NCI-H2227 treated with DMSO at 0.1 percent for 48 hours (cell line): ENCODE results near the gene SMIM21.

Experiments used
- DNase-seq: peaks from one replicate; lab custom pipeline; 2025; lab: John Stamatoyannopoulos, UW

Gene SMIM21

DNA sequence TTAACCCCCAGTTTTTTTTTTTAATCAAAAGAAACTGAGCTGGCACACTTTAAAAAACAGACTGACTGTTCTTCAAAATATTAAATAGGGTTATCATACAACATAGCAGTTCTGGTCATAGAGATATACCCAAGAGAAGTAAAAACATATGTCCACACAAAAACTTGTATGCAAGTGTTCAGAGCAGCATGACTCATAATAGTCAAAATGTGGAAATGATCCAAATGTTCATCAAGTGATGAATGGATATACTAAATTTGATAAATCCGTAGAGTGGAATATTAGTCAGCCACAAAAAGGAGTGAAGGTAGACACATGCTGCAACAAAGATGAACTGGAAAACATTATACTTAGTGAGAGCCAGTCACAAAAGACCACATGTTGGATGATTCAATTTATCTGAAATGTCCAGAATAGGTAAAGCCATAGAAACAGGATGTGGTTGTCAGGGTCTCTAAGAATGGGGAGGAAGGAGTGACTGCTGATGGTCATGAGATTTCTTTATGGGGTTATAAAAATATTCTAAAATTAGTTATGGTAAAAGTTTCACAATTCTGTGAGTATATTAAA lies 5.1 kb downstream of the SMIM21 start:
- no peak for DNase-seq

DNA sequence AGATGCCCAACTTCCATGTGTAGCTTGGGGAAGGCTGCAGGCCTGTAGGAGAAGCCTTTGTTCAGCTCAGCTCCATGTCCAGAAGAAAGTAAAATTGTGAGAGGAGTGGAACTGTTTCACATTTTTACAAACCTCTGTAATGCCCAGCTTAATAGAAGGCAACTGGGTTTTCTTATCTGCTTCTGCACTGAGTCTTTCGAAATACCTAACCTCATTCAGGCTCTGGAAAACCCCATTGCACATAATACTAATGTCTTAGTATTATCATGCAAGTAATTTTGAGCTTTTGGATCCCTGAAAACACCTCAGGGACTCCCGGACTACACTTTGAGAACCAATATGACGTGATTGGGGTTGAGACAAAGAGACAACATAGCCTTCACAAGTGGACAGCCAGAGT lies 5.8 kb downstream of the SMIM21 start:
- no peak for DNase-seq

DNA sequence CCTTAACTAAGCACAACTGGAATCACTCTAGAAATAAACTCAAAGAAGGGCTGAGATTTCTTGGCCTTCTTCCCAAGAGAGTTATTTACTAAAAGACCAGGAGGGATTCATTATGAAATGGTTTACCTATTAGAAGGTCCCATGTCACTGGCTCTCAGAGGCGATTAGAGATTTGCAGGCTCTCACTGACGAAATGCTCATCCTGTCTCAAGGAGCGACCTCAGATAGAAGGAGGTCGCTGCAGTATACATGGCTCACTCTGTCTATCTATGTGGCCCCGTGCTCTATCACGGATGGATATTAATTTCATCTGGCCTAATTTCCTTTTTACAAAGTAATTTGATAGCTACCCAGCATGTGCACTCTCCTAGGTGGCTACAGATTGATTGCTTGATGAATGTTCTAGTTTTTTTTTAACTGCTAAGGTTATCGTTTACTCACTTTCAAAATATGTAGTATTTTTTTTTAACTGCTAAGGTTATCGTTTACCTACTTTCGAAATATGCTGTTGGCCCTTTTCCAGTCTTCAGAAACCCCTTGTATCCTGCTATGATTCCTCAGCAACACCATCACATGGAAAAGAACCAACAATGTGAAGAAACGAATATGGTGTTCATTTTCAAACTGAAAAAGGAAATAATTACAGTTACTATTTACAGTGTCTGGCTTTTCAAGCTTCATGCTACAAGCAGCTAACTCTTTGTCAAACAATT lies 9.1 kb downstream of the SMIM21 start:
- peak; percentile 18 for DNase-seq

DNA sequence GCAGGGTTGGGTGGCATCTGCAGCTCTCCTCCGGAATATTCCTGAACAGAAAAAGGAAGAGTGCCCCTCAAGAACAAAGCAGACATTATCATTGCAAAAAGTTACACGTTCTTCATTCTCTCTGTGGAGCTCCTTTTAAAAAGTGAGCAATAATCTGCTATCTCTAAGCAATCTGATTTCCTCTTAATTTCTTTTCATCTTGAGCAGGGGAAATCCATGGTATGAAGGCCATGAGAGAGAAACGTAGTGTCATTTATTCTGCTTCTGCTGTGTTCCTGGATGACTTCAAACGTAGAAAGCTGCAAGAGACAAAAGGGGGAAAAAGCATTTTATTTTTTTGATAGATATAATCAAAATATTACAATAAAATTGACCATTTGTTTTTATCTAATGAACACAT lies 16.9 kb downstream of the SMIM21 start:
- no peak for DNase-seq

DNA sequence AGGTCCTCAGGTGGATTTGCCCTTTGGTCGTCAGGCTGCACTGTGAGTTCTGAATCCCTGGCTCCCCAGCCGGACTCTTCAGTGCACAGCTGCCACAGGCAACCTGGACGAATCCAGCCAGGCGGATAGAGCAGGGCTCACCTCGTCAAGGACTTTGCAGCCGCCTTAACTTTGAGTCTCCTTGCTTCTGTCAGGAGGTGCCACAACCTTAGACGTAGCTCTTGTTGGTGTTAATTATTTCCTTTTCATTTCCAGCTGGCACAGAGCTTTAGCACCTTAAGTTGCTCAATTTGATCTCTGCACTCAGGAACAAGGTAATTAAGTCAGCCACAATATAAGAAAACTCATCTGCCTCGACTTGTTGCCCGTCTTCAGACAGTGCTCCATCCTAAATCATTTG lies 17.7 kb downstream of the SMIM21 start:
- DNase-seq, result no peak

DNA sequence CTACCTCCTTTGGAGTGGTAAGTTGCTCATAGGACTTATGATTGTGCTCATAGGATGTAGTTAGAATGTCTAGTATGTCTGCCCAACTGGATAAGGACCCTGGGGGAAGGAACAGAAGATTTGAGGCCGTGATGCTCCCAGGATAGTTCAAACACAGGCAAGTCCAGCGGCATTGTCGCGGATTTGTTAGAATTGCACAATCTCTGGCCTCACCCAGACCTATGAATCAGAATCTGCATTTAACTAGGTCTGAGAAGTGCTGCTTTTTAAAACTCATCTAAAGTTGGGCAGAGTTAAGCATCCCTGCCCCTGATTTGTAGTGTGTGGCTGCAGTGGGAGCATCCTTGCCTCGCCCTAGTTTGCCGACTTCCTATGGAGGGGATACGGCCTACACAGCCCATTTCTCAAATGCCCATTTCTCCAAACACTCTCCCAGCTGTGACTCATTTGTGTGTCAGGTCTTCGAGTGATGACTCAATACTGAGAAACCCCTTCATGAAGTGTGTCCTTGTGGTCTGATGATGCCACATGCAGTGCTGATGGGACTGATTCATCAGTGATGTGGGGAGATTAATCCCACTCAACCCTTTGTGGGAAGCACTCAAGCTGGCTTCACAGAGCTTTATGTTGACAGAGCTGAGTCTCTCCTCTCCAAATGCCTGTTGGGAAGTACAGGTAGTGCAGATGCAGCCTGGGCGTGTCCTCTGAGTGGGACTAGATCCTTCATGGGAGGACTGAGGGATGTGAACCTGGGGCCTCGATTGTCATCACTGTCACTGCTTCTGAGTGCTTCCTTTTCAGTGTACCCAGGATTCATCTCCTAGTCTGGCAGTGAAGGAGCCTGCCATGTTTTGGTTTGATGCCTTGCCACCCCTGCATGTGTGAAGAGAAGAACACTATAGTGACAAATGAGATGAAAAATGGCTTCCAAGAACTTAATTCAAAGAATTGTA lies 18.7 kb downstream of the SMIM21 start:
- DNase-seq, result no peak

DNA sequence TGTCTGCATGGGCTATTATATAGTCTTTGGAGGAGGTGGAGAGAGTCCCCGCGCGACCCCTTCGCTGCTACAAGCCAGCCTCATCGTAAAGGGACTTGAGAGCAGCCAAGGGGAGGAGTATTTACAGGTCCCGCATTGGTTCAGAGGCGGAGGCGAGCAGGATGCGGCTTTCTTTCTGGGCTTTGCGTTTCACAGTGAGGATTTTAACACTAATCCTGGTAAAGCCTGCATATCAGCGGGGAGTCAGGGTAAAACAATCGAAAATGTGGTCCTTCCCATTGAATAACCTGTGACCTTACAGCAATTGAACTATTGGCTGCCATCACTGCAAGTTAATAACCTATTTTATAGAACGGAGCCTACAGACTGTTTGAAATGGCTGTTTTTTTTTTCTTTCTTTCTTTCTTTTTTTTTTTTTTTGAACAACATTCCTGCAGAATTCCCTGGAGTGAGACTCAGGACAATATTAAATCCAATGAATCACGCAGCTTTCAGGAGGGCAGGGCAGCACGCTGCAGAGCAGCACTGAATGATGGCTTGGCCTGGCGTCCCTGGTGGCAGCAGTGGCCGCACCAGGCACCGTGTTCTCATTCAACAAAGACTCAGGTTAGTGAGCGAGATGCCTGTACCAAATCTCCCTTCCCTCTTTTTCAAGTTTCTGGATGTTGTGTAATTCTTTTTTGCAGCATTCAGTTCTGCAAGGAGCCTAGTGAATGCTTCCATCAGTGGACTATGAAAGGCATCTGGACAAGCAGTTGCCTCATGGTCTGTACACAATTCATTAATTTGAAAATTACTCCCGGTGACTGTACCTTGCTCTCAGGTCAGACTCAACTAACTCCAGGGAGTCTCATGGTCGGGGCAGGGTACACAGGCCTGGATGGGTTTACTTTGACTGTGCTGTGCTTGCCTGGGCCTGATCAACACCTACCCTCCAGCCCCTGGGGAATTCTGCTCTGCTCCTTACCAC lies 19.8 kb downstream of the SMIM21 start:
- peak; percentile 30 for DNase-seq

DNA sequence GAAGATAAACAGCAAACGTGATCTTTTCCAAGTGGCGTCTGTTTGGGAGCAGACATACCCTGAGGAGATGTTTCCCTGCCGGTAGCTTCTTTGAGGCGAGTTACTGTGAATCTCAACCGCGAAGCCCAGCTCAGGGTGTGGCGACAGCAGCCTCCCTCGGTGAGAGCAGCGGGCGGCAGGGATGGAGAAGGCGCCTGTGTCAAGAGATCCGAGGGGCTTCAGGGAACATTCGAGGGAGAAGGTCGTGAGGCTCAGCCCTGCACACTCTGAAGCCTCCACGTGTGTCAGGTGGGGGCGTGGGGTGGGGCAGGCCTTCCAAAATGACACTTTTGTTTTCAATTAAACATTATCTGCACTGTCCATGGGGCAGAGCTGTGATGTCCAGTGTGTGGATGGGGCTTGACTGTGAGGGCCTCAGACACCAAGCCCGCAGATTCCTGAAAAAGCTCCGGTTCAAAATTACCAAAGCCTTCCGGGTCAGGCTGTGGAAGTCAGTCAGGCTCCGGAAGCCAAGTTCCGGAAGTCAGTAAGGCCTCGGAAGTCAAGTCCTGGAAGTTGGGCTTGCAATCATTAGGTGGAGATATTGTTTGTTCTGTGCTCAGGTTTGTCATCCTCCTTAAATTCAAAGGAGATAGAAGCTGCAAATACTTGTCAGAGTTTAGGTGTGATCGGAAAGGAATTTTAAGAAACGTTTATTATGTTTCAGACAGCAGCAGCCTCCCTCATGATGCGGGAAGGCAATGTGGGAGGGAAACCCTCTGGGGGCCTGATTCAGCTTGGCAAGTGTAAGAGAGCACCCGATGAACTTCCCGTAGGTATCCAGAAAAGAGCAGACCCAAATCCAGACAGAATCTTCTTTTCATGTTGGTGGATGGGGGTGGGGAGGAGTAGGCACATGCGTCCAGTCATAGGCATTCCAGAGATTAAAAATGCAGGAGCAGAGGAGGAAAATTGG lies 20.7 kb downstream of the SMIM21 start:
- no peak for DNase-seq

DNA sequence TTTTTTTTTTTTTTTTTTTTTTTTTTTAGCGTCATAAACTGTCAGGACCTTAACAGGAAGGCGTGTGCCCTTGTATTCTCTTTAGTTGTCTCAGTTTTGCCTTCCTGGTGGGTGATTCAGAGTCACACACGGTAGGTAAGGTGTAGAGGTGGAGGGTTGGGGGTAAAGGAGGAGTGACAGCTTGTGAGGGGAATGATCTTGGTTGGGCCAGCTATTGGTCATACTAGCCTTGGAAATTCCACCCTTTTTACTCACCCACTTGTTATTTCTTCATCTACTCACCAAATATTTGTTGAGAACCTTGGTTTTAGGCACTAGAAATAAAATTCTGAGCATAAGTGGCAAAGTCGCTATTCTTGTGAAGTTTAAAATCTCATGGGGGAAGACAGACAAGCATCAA lies 22.2 kb downstream of the SMIM21 start:
- DNase-seq, result no peak

DNA sequence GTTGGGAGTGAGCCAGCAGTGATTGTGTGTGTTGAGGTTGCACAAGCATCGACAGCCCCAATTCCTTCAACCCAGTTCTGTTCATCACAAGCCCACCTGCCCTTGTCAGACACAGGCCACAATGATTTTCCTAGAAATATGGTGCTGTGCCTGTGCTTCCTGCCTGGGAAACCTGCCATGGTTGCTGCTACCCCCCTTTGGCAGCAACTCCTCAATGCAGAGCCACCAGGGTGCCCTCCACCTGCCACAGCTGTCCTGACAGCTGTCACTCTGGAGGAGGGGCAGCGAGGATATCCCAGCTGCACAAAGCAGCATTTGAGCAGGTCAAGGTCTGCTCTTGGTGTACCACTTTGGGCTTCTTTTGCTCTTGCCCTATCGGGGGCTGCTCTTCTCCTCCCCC lies 27.1 kb downstream of the SMIM21 start:
- no peak for DNase-seq

DNA sequence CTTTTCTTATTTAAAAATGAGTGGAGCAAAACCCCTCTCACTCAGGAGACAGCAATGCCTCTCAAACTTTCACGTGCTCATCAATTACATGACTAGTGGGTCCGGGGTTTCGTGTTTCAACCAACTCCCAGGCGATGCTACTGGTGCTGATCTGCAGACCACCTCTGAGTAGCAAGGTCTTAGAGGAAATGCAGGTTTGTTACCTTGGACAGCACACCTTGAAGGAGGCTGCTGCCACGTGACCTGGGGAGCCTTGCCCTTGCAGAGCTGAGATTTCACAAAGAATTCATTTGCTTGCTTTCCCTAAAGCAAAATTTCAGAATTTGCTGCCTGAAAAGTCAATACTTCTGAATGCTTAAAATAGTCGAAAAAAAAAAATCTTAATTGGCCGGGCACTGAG lies 32.4 kb downstream of the SMIM21 start:
- DNase-seq, result no peak

DNA sequence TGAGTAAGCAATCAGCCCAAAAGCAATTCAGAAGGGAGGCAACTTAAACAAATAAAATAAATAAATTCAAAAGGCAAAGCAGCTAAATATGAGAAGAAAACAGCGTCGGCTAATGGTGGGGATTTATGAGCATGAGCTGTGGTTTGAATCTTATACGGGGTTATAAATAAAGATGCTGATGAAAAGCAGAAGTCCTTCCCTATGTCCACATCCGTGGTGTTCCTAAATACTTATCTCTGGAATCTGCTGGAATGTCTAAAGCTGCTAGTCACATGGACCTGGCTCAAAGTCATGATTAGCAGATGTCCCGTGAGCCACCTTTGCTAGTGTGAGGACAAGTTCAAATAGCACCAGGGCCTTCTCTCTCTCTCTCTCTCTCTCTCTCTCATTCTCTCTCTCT lies 33.8 kb downstream of the SMIM21 start:
- DNase-seq, result no peak

DNA sequence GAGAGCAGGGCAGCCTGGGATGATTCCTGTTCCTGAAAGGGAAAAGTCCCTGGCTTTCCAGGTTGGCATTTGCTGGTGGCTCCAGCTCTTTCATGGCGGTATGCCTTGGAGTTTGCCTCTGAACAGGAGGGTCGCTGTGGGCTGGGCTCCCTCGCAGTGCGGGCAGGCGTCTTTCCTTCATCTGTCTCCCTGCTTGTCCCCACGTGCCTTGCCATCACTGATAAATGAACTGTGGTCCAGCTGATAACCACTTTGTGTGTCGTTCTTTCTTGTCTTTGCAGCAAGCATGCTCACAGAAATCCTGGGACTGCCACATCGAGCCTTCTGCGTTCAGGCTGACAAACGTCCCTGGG lies 35.3 kb downstream of the SMIM21 start:
- no peak for DNase-seq

DNA sequence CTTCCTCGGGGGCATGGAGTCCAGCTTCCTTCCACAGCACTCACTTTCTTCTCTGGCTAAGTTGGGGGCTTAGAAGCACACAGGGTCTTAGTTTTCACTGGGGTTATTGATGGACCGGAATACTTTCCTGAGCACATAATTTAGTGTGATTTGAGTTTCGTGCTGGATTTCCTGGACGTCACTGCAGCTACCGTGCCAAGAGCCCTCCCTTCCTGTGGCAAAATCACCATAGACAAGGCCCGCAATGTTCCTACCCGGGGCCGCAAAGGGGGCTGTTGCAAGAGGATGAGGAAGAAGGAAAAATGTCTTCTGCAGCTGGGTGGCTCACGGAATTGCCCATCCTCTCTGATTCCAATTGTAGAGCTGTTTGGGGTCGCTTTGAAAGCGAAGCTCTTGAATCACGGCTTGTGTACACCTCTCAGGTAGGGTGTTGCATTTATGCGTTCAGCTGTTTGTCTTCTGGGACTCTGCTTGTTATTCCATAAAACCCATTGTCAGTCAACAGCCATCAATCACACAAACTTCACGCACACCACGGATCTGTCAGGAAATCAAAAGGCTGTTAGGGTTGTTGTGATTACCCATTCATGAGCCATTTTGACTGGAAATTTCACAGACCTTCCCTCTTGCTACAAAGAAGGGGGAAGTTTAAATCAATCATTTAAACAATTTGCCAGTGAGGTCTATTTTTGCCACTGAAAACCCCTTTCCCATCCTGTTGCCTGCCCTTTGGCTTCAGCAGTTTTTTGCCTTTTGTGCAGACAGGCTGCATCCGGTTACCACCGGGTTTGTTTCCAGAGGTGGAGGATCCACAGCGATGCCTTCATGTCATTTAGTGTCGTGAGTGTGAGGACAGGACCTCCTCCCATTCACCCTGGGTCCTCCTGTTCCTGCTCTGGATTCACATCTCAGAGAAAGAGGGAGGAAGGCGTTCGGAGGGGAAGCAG lies 36.0 kb downstream of the SMIM21 start:
- no peak for DNase-seq

DNA sequence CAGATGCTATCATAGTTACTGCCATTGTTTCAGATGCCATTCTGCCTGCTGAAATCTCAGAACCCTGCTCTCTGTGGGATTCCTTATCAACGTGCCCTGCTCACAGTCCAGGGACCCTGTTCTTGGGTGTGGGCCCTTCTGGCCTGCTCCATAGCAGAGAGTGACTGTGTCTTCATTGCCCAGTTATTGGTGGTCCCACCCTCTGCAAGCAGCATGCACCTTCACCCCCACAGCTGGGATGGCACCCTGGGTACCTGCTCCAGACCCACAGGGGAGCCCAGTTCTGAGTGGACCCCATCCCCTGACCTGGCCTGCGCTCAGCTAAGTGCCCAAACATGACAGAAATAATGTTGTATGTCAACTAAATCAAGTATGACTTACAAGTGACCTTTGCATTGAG lies 36.6 kb downstream of the SMIM21 start:
- no peak for DNase-seq

DNA sequence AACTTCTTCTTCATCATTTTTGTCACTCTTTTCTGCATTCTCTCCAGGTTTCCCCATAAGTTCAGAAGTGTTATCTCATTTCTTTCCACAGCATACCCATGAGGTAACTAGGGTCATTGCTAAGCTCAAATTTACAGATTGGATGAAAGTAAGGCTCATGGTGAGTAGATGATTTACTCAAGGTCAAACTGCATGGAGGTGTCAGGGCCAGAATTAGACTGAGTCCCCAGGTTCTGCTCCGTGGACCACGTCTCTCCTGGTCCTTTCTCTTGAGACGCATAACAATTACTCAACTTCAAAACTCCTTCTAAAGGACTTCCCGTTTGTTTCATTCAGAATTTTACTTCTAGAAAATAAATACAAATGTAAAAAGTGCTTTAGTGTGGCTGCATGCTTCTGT lies 43.4 kb downstream of the SMIM21 start:
- no peak for DNase-seq

DNA sequence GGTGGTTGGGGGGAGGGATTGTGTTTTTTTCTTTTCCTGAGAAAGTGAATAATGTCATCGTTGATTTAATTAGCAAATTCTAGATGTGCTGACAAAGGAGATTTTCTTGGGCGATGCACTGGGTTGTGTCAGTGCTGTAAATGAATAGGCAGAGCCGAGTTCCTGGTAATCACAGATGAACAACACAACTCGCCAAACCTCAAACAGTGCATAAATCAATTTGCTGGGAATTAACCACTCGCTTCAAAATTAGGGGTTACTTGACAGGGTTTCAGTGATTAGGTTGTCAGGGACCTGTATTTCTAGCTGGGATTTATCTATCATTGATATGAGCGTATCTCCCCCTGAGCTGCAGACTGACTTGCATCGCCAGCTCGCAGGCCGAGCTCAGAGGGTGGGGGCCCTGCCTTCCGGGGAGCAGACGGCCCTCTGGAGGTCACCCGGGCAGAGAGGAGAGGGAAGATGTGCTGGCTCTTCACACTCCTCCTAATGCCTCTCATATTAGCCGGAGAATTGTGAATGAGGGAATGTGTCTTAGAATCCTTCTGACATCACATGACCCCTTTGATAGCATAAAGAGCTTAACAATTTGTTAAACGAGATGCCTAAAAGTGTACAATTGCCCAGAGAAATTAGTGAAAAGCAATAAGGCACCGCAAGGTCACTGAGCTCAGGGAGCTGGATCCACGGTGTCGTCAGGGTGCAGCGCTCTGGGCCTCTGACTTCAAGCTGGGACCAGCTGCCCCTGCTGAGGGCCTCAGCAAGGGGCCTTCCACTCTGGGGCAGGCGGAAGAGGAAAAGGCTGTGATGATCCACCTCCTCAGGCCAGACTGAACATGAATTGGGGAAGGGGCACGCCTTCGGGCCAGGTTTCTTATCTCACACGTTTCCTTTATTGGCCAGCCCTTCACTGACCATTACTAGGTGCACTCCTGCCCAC lies 48.9 kb downstream of the SMIM21 start:
- no peak for DNase-seq

DNA sequence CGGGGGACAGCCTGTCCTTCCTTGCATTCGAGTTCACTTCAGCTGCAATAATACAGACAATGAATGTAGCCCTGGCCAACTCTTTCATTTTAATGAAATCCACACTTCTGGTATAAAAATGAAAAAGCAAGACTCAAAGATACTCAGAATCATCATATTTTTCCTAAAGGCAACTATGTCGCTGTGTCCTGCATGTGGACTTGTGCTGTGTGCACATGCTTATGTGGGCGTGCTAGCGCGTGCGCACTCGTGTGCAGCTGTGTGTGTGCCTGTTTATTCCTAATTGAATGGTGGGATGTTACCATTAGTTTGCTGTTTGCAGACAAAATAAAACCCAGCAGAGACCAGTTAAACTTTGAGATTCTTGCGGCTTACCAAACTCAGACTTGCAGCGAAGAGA lies 49.6 kb downstream of the SMIM21 start:
- DNase-seq, result no peak

DNA sequence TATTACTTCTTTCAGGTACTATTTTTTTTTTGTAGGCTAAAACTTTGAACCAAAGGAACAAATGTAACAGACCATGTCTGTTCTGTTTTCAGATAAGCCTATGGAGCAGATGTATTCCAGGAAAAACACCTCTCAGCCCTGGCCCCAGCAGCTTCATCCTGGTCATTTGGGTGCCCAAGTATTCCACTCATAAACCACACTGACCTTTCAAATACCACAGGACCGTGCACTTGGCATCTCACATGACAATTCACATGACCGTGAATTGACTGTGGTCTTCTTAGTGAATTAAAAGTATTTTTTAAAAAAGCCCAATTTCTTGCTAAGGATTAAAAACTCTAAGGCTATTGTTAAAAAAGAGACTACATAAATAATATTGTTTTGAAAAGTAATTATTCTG lies 50.2 kb downstream of the SMIM21 start:
- DNase-seq, result no peak
